ENCODE measurements around the gene GABPB1. TPM values are rescaled to one million over a fixed set of nuclear protein-coding genes. Genes with fewer than 3 reads are reported as not detected.

GABPB1 gene
- total and polyA plus RNA-seq, 2 of the 13 experiments (the other 11 are each of a cell fraction or from before 2014, with no cell fraction given): 17.5 to 39.5 TPM

DNA sequence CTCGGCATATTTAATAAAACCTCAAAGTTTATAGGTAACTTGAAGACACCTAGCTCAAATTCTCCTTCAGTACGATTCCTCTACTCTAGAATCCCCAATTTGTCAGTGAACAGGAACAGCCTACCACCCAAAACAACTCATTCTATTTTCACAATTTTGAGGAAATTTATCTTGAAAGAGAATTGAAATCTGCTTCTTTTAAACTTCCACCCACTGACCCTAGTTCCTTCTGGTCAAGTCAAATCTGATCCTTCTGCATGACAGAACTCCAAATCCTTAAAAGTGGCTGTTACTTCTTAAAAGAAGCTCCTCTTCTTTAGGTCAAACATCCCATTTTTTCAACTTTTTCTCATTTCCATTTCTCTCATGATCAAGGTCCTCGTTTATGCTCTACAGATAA lies 4.4 kb downstream of the GABPB1 start (continued):
- TF ChIP-seq, protein P1, sequence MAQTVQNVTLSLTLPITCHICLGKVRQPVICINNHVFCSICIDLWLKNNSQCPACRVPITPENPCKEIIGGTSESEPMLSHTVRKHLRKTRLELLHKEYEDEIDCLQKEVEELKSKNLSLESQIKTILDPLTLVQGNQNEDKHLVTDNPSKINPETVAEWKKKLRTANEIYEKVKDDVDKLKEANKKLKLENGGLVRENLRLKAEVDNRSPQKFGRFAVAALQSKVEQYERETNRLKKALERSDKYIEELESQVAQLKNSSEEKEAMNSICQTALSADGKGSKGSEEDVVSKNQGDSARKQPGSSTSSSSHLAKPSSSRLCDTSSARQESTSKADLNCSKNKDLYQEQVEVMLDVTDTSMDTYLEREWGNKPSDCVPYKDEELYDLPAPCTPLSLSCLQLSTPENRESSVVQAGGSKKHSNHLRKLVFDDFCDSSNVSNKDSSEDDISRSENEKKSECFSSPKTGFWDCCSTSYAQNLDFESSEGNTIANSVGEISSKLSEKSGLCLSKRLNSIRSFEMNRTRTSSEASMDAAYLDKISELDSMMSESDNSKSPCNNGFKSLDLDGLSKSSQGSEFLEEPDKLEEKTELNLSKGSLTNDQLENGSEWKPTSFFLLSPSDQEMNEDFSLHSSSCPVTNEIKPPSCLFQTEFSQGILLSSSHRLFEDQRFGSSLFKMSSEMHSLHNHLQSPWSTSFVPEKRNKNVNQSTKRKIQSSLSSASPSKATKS (CRISPR knock-in tag; IDR thresholded peaks at IDR 0.05): no peak

DNA sequence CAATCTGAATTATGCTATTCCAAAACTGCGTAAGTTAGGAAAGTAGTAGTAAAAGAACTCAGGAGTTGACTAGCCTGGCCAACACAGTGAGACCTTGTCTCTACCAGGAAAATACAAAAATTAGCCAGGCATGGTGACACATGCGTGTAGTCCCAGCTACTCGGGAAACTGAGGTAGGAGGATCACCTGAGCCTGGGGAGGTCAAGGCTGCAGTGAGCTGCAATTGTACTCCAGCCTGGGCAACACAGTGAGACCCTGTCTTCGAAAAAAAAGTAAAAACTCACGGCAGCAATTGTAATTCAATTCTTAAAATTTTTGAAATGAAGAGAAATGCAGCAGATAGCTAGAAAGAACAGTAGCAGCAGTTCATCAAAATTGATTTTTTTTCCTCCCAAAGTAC lies 9.7 kb downstream of the GABPB1 start:
- Histone ChIP-seq H3K4me2 (ENCODE audit: low read depth, low read length) (peak overlapping the region; percentile 18; the same call in 1 of the 2 replicates), H3K9ac (ENCODE audit: insufficient read depth, low read depth, low read length) (no peak overlapping the region), H3K27me3 (ENCODE audit: control insufficient read depth in 1 of 2, insufficient read depth in 2 of 2, low read length in 2 of 2) (no peaks in the 10 kb centered on the region), H3K4me1 (ENCODE audit: insufficient read depth, low read length) (peaks cover 68% of the 10 kb centered on the region), H3K27ac (ENCODE audit: extremely low read length, insufficient read depth, low read length) (peak overlapping the region; percentile 72), H3K9me3 (ENCODE audit: low read length) (no peaks in the 10 kb centered on the region), H4K20me1 (ENCODE audit: insufficient read depth, low read length) (no peaks in the 10 kb centered on the region), H3K79me2 (ENCODE audit: insufficient read depth, low read length) (peaks cover 63% of the 10 kb centered on the region), H2AFZ (ENCODE audit: low read length) (no peak overlapping the region), H3K4me3 (replicated peaks in 1 of 3; ENCODE audit: insufficient read depth in 1 of 3, low read depth in 2 of 3, low read length in 3 of 3) (no peak overlapping the region), H3K36me3 (replicated peaks in 1 of 2; ENCODE audit: control insufficient read depth in 1 of 2, insufficient read depth in 2 of 2, low read length in 2 of 2) (no peaks in the 10 kb centered on the region; a peak in 1 of 5 replicates)
- in situ Hi-C loops (cut with HindIII; ENCODE audit: extremely low pct_ligation_motif_present, low pct_unique_long_range_greater_than_20kb): no loop called here
- 90% methylated on average over 5 of the region's 5 CpGs for WGBS (ENCODE audit: low lambda C conversion rate)
- no peak for ATAC-seq
- no peak for DNase-seq (ENCODE audit: low spot score)
- BruUV-seq (replicated peaks): no TSS peak
- ChIA-PET POLR2A (interaction anchor here (4.6 kb wide), 1 partner anchor 9 kb away, joined by 74 read pairs; the partner anchor contains the start of gene GABPB1), CTCF (ENCODE audit: low intra/inter-chr PET ratio, low total read pairs) (no interaction called here)
- TF ChIP-seq ZNF121 (CRISPR knock-in tag; IDR thresholded peaks at IDR 0.05): peak; percentile 89
- TF ChIP-seq, protein P2, sequence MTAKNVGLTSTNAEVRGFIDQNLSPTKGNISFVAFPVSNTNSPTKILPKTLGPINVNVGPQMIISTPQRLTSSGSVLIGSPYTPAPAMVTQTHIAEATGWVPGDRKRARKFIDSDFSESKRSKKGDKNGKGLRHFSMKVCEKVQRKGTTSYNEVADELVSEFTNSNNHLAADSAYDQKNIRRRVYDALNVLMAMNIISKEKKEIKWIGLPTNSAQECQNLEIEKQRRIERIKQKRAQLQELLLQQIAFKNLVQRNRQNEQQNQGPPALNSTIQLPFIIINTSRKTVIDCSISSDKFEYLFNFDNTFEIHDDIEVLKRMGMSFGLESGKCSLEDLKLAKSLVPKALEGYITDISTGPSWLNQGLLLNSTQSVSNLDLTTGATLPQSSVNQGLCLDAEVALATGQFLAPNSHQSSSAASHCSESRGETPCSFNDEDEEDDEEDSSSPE (CRISPR knock-in tag; IDR thresholded peaks at IDR 0.05): no peak
- intact Hi-C loops (cut with micrococcal nuclease; ENCODE audit: unreplicated experiment): no loop called here
- FAIRE-seq: no peak

Measured in HepG2 (cell line).